HG03571 (cell line): ENCODE results near the gene C4orf50.
"Not testable (repeated sequence)": the region's sequence is repeated elsewhere in the genome, so short reads cannot be mapped to it uniquely, and the experiment has no call there.

Experiments
- ATAC-seq: cut with Tn5 transposase; IDR thresholded peaks from one replicate; pipeline ENCODE4 v1.9.1; 2021; ENCODE audit not compliant: unreplicated experiment

C4orf50 gene

GRCh38 chr4:5869966-5870619 lies 148.1 kb downstream of the C4orf50 start:
- no peak for ATAC-seq

DNA sequence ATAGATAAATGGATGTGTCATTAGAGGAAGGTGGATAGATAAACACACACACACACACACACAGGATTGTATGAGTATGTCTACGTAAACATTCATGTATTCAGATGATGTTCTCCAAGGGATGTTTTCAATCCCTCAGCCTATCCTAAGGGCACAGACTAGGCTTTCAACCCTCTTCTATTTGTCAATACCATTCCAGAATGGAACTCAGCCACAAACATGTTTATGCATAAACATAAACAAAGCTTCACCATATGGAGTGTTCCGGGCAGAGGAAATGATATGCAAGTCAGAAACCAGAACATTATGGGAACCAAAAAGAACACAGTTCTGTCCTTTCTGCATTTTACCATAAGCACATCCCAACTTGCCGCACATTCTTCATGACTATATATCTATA lies 150.4 kb downstream of the C4orf50 start:
- ATAC-seq, result no peak

GRCh38 chr4:5866841-5867813 lies 151.1 kb downstream of the C4orf50 start:
- ATAC-seq, result no peak

- ATAC-seq, result no peak
Measured at GRCh38 chr4:5865896-5866599, 152.2 kb downstream of the C4orf50 start.

DNA sequence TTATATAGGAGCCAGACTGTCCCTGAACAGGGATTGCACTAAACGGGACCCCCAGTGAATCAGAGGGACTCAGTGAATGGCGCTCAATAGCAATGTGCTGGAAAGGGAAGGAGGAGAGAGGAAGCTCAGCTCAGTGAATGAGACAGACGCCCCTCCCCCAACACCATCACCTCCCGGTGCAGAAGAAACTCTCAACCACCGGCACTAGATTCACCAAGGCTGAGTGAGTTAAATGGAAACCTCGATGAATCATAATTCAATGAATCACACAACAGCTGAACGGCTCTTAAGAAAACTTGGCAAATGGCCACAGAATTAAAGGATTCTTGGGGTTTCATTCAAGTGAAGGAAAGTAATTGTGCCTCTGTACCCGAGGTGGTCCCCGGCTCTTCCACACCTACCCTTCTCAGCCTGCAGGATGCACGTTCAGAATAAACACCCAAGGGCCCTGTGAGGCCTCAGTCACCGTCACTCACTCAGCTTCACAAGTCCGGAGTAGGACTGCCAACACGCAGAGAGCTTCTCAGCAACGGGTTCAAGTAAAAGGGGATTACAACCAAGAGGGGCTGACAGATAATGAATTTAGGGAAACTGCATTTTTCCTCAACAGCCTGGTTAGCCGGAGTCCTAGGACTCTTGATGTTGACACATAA lies 154.6 kb downstream of the C4orf50 start:
- no peak for ATAC-seq

DNA sequence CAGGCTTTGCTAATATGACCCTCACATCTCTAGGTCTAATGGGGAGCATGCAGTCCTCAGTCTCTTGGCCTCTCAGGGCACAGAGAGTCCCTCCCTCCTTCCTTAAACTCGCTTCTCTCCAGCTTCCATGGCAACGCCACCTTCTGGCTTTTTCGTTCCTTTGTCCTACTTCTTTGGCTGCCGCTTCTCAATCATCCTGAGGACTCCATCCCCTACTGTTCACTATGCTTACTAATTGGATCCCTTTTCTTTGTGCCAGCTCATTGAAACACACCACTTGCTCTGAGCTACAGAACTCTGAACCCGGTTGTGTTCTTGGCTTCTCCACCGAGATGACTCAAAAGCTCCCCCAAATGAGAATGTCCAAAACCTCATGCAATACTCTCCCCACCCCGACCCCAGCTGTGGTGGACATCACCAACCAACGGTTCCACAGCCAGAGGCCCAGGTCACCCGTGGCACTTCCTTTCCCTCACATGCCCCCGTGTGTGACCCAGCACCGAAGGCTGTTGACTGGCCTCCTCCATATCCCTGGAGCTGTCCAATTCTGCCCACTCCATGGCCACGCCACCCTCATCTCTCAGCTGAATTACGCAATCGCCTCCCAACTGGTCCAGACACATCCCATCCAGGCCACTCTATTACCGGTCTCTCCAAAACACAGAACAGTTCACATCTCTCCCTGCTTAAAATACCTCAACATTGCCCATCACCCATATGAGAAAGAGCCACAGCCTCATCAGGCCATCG lies 160.0 kb downstream of the C4orf50 start:
- no peak for ATAC-seq

DNA sequence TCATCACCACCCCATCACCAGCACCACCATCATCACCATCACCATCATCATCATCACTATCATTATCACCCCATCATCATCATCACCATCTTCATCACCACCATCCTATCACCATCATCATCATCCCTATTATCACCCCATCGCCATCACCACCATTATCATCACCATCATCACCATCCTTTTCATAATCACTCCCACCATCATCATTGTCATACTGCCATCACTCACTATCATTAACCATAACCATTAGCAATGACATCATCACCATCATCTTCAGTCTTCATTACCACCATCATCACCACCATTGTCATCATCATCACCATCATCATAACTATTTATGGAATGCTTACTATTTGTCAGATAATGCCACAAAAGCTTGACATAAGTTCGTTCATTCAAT lies 161.0 kb downstream of the C4orf50 start:
- no peak for ATAC-seq

DNA sequence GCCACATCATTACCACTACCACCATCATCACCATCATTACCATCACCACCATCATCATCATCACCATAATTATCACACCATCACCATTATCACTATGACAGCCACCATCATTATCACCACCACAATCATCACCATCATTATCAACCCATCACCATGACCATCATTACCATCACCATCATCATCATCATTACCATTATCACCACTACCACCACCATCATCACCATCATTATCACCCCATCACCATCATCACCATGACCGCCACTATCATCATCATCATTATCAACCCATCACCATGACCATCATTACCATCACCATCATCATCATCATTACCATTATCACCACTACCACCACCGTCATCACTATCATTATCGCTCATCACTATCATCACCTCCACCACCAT lies 161.9 kb downstream of the C4orf50 start:
- ATAC-seq, result not testable (repeated sequence)

DNA sequence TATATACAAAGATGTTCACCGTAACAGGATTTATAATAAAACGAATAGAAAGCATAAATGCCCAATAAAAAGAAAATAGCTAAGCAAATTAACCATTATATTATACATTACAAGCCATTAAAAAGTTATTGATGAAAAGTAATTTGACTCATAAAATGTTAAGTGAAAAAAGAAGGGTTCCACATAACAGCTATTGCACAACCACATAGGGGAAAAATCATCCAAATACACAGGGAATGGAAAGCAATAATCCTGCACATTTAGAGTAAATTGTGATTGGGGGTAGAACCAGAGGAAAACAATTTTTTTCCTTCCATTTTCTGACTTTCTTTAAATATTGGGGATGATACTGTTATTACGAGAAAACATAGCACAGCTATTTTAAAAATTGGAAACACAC lies 163.3 kb downstream of the C4orf50 start:
- no peak for ATAC-seq

- ATAC-seq, result no peak
Measured at GRCh38 chr4:5852523-5853202, 165.6 kb downstream of the C4orf50 start.

DNA sequence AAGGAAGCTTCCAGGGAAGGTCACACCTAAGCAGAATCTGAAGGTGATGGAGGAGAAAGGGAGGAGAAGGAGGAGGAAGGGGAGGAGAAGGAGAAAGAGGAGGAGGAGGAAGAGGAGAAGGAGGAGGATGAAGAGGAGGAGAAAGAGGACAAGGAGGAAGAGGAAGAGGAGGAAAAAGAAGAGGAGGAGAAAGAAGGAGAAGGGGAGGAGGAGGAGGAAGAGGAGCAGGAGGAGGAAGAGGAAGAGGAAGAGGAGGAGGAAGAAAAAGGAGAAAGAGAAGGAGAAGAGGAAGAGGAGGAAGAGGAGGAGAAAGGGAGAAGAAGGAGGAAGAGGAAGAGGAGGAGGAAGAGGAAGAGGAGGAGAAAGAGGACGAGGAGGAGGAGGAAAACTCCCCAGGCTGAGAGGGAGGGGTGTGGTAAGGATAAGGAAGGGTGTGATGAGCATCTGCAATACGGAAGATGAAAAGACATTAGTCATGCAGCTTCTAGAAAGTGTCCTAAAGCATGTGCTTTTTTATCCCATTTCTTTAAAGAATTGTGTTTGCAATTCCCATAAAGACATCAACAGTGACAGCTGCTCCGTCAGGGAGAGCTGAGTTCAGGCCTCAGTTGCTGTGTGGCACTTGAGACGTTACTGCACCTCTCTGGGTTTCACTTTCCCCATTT lies 166.5 kb downstream of the C4orf50 start:
- no peak for ATAC-seq
